Testis (tissue), 3 donors: ENCODE data around the gene KDM4C. TPM values are rescaled to one million over a fixed set of nuclear protein-coding genes. Genes with fewer than 3 reads are reported as not detected.

Experiments
- DNase-seq: peaks from one replicate; pipeline ENCODE4 v3.0.0-alpha.2; 2019
- H3K27ac ChIP-seq, 2 donors: fragments of 200-600 bp; sonication (generic); one replicate each; pipeline ENCODE4 v1.5.1; 2019
- H3K27me3 ChIP-seq: fragments of 200-600 bp; sonication (generic); one replicate; pipeline ENCODE4 v1.5.1; 2019
- H3K36me3 ChIP-seq: fragments of 200-600 bp; sonication (generic); one replicate; pipeline ENCODE4 v1.5.1; 2017; ENCODE audit warnings: low read depth; ENCODE audit errors: missing control alignments
- H3K4me1 ChIP-seq: fragments of 200-600 bp; sonication (generic); one replicate; pipeline ENCODE4 v1.5.1; 2019
- H3K4me3 ChIP-seq, 2 donors: fragments of 200-600 bp; sonication (generic); one replicate each; pipeline ENCODE4 v1.5.1; 2017 to 2019
- H3K9me3 ChIP-seq: fragments of 200-600 bp; sonication (generic); one replicate; pipeline ENCODE4 v1.5.1; 2017
- POLR2A ChIP-seq: fragments of 450-650 bp; IDR thresholded peaks from one replicate; pipeline ENCODE4 v1.6.1; 2017; ENCODE audit warnings: antibody characterized with exemption, mild to moderate bottlenecking, moderate library complexity
- WGBS, 2 donors: methylation state at CpG; one replicate each; pipeline ENCODE4 v1.1.5; 2018; 5-methylcytosine and 5-hydroxymethylcytosine counted together
- intact Hi-C: fragments of 100-400 bp; cut with DNase I; formaldehyde crosslinking; loops from one replicate; pipeline ENCODE4 v1.15.1; 2023; ENCODE audit warnings: low total_unique reads
- polyA plus RNA-seq: library from polyadenylated mRNA; stranded (reverse); fragments of 350-450 nt; fragmentation: Illumina TruSeq; extraction: RNeasy Lipid Tissue Mini Kit (QIAGEN cat#74804); gene quantifications from one replicate; pipeline ENCODE4 v1.2.3, GENCODE V29; 2014; ENCODE audit warnings: low read depth, low replicate concordance; ENCODE audit not compliant: insufficient read depth
- total RNA-seq, 2 donors: library from RNA; depleted of rRNA; stranded (reverse); fragments of >200 nt; gene quantifications; one replicate each; pipeline ENCODE4 v1.2.3, GENCODE V29; 2016
- TF ChIP-seq, protein P1 (sequence below), 3 experiments: fragments of 450-650 bp in 2 of 3; fragments of 200-600 bp in 1 of 3; sonication (generic) in 1 of 3; IDR thresholded peaks; one replicate each; pipeline ENCODE4 v1.5.1; 2016 to 2019; ENCODE audit warnings: antibody characterized with exemption in 3 of 3, mild to moderate bottlenecking in 2 of 3, moderate library complexity in 1 of 3

Gene KDM4C
- total and polyA plus RNA-seq, 3 donors from 2014 or later: 16.7 to 58.8 (median 48.8) TPM

DNA sequence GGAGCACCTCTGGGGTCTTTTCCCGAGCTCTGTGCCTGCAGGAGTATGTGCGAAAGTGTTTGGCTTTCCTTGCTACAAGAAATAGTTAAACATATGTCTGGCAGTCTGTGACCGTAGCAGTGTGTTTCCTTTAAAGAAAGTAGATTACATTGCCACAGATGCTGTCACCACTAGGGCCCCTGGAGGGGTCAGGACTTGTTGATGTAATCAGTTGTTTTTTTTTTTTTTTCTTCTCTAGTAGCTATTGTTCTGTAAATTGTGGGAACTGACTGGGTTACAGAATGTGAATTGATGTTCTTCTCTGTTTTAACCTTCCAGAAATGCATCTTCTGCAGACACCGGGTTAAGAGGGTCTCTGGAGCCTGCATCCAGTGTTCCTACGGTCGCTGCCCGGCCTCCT lies 345.6 kb downstream of the KDM4C start:
- no peak for TF ChIP-seq POLR2A
- TF ChIP-seq, protein P1, sequence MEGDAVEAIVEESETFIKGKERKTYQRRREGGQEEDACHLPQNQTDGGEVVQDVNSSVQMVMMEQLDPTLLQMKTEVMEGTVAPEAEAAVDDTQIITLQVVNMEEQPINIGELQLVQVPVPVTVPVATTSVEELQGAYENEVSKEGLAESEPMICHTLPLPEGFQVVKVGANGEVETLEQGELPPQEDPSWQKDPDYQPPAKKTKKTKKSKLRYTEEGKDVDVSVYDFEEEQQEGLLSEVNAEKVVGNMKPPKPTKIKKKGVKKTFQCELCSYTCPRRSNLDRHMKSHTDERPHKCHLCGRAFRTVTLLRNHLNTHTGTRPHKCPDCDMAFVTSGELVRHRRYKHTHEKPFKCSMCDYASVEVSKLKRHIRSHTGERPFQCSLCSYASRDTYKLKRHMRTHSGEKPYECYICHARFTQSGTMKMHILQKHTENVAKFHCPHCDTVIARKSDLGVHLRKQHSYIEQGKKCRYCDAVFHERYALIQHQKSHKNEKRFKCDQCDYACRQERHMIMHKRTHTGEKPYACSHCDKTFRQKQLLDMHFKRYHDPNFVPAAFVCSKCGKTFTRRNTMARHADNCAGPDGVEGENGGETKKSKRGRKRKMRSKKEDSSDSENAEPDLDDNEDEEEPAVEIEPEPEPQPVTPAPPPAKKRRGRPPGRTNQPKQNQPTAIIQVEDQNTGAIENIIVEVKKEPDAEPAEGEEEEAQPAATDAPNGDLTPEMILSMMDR (IDR thresholded peaks at IDR 0.05): no peak
- 89 to 91% methylated on average over 7 of the region's 7 CpGs for WGBS, 2 donors
- no peak for DNase-seq
- Histone ChIP-seq H3K9me3 (no peaks in the 10 kb centered on the region), H3K27me3 (no peaks in the 10 kb centered on the region), H3K36me3 (no peaks in the 10 kb centered on the region), H3K27ac (no peak overlapping the region), H3K4me1 (no peaks in the 10 kb centered on the region), H3K4me3 (no peak overlapping the region)
- intact Hi-C loops: no loop called here

DNA sequence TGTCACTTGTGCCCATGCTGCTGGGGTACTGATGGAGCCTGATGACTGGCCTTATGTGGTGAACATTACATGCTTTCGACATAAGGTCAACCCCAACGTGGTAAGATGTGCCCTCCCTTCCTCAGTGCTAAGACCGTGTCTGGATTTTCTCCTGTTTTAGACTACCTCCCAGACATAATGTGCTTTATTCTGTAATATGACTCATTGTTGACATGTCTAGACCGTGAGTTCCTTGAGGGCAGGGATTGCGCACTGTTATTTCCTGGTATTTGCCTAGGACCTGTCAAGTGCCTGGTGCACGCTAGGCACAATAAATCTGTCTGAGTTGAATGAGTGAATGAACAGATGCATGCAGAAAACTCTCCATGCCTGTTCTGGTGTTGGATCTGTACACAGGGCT lies 346.0 kb downstream of the KDM4C start:
- DNase-seq: no peak
- TF ChIP-seq POLR2A: no peak
- WGBS, 2 donors: 90 to 91% methylated on average over 6 of the region's 6 CpGs
- Histone ChIP-seq H3K4me1 (no peaks in the 10 kb centered on the region), H3K9me3 (no peaks in the 10 kb centered on the region), H3K4me3 (no peak overlapping the region), H3K36me3 (no peaks in the 10 kb centered on the region), H3K27me3 (no peaks in the 10 kb centered on the region), H3K27ac (no peak overlapping the region)
- intact Hi-C loops: no loop called here

DNA sequence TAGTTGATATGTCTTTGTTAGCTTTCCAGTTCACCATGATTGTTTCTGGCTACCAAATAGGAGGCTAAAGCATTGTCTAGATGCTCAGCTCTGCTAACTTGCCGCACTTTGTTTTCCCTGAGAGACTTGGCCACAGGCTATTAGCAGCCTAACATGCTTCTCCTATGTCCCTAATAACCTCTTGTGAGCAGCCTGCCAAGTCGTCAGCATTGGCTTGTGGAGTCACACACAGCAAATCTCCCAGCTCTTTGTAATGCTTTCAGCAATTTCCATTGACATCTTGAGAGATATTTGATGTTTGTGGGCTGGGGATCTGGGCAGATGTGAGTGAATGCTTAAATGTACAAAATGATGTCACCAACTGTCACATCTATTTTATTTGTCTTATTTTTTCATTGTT lies 346.9 kb downstream of the KDM4C start:
- H3K27me3 ChIP-seq: no peaks in the 10 kb centered on the region
- TF ChIP-seq, protein P1 (IDR thresholded peaks at IDR 0.05): no peak
- TF ChIP-seq POLR2A: no peak
- intact Hi-C loops: no loop called here
- 74 to 79% methylated on average over 2 of the region's 2 CpGs for whole genome bisulfite sequencing, 2 donors
- H3K27ac ChIP-seq: no peak overlapping the region
- H3K4me1 ChIP-seq: no peaks in the 10 kb centered on the region
- H3K9me3 ChIP-seq: no peaks in the 10 kb centered on the region
- DNase-seq: no peak
- no peaks in the 10 kb centered on the region for H3K36me3 ChIP-seq
- H3K4me3 ChIP-seq: no peak overlapping the region

DNA sequence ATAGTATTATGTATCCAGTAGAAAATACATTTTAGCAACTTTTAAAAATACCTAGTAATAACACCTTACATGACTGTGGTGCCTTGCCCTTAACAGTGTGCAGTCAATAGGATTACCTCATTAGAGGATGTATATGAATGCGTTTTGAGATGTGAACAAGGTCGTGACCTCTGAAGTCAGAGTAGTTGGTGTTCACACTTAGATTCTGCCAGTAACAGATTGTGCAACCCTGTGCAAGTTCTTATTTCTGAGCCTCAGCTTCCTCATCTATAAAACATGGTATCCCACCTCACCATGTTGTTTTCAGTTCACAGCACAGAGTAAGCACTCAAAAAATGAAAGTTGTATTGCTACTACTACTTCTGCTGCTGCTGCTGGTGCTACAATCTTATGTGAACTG lies 347.3 kb downstream of the KDM4C start:
- no peak overlapping the region for H3K4me3 ChIP-seq
- no peaks in the 10 kb centered on the region for H3K27me3 ChIP-seq
- 82 to 87% methylated on average over 2 of the region's 2 CpGs for WGBS, 2 donors
- TF ChIP-seq POLR2A: no peak
- TF ChIP-seq, protein P1 (IDR thresholded peaks at IDR 0.05): no peak
- H3K27ac ChIP-seq: no peak overlapping the region
- H3K4me1 ChIP-seq: no peaks in the 10 kb centered on the region
- H3K9me3 ChIP-seq: no peaks in the 10 kb centered on the region
- intact Hi-C loops: no loop called here
- no peak for DNase-seq
- H3K36me3 ChIP-seq: no peaks in the 10 kb centered on the region

- intact Hi-C loops: no loop called here
- TF ChIP-seq, protein P1 (IDR thresholded peaks at IDR 0.05): no peak
- no peak for TF ChIP-seq POLR2A
- Histone ChIP-seq H3K36me3 (no peaks in the 10 kb centered on the region), H3K4me1 (no peaks in the 10 kb centered on the region), H3K27ac (no peak overlapping the region), H3K4me3 (no peak overlapping the region), H3K9me3 (no peaks in the 10 kb centered on the region), H3K27me3 (no peaks in the 10 kb centered on the region)
- DNase-seq: no peak
Measured at GRCh38 chr9:7108936-7109335, 351.2 kb downstream of the KDM4C start.
